Tibial nerve (tissue), 4 donors: ENCODE data around the gene GJA9. TPM values are rescaled to one million over a fixed set of nuclear protein-coding genes. Genes with fewer than 3 reads are reported as not detected.

Source experiments
- DNase-seq, 2 donors: peaks; one replicate each; pipeline ENCODE4 v3.0.0-alpha.2; 2019; ENCODE audit warnings: low spot score in 2 of 2
- H3K27ac ChIP-seq, 4 donors: fragments of 200-600 bp; sonication (generic) in 3 of 4; one replicate each; pipeline ENCODE4 v1.5.1; 2017 to 2019; ENCODE audit warnings: mild to moderate bottlenecking in 1 of 4
- H3K27me3 ChIP-seq, 2 donors: fragments of 200-600 bp; sonication (generic) in 1 of 2; one replicate each; pipeline versions ENCODE4 v1.5.1 to v1.6.0; 2017 to 2019
- H3K36me3 ChIP-seq, 3 donors: fragments of 200-600 bp; sonication (generic); one replicate each; pipeline ENCODE4 v1.5.1; 2018 to 2019
- H3K4me1 ChIP-seq, 4 donors: fragments of 200-600 bp; sonication (generic) in 3 of 4; one replicate each; pipeline ENCODE4 v1.5.1; 2017 to 2019
- H3K4me3 ChIP-seq, 4 donors: fragments of 200-600 bp; sonication (generic) in 3 of 4; one replicate each; pipeline ENCODE4 v1.5.1; 2017 to 2019; ENCODE audit warnings: mild to moderate bottlenecking in 1 of 4, moderate library complexity in 1 of 4
- H3K9me3 ChIP-seq, 4 donors: fragments of 200-600 bp; sonication (generic) in 3 of 4; one replicate each; pipeline ENCODE4 v1.5.1; 2017 to 2019
- CTCF ChIP-seq, 5 experiments: fragments of 200-600 bp in 3 of 5; fragments of 450-650 bp in 2 of 5; sonication (generic) in 3 of 5; IDR thresholded peaks; one replicate each; pipeline ENCODE4 v1.5.1; 2016 to 2019; ENCODE audit warnings: antibody characterized with exemption in 5 of 5, mild to moderate bottlenecking in 3 of 5, moderate library complexity in 2 of 5
- EP300 ChIP-seq, 2 donors: sonication (generic); formaldehyde crosslinking; IDR thresholded peaks; one replicate each; pipeline ENCODE4 v1.6.1; 2017; ENCODE audit warnings: antibody characterized with exemption in 2 of 2, mild to moderate bottlenecking in 1 of 2
- POLR2A ChIP-seq, 2 donors: fragments of 450-650 bp; IDR thresholded peaks; one replicate each; pipeline ENCODE4 v1.6.1; 2017; ENCODE audit warnings: antibody characterized with exemption in 2 of 2, mild to moderate bottlenecking in 2 of 2, moderate library complexity in 2 of 2
- WGBS, 2 donors: methylation state at CpG; one replicate each; pipeline ENCODE4 v1.1.5; 2018; 5-methylcytosine and 5-hydroxymethylcytosine counted together
- total RNA-seq, 4 donors: library from RNA; depleted of rRNA; stranded (reverse); fragments of >200 nt; gene quantifications; one replicate each; pipeline ENCODE4 v1.1.0, GENCODE V29; 2016

Gene GJA9
- not detected for total RNA-seq

GRCh38 chr1:38881487-38881886, at the start of gene GJA9:
TSS of gene GJA9 (minus strand) at chr1:38881587. CDS start at chr1:38876098, 5,489 bp downstream.
- no peak for DNase-seq
- H3K4me3 ChIP-seq, result no peak within 1 kb of the TSS
- H3K4me1 ChIP-seq, result no peaks in the 10 kb centered on the region
- H3K27me3 ChIP-seq, result no peaks in the 10 kb centered on the region
- H3K9me3 ChIP-seq, result no peaks in the 10 kb centered on the region
- no peak within 1 kb of the TSS for H3K27ac ChIP-seq
- no peaks in the 10 kb centered on the region for H3K36me3 ChIP-seq
- TF ChIP-seq POLR2A (IDR thresholded peaks at IDR 0.05) (no peak), EP300 (IDR thresholded peaks at IDR 0.05) (no peak), CTCF (IDR thresholded peaks at IDR 0.05) (no peak)

GRCh38 chr1:38929476-38929875, 48.1 kb upstream of the GJA9 start:
- Histone ChIP-seq H3K4me3 (no peak overlapping the region), H3K36me3 (no peaks in the 10 kb centered on the region), H3K27ac (no peak overlapping the region), H3K9me3 (no peaks in the 10 kb centered on the region), H3K4me1 (no peaks in the 10 kb centered on the region), H3K27me3 (no peaks in the 10 kb centered on the region)
- 57 to 73% methylated on average over 6 of the region's 6 CpGs for WGBS, 2 donors
- TF ChIP-seq CTCF (IDR thresholded peaks at IDR 0.05) (no peak), POLR2A (IDR thresholded peaks at IDR 0.05) (no peak), EP300 (IDR thresholded peaks at IDR 0.05) (no peak)
- no peak for DNase-seq

- Histone ChIP-seq H3K36me3 (no peaks in the 10 kb centered on the region), H3K4me1 (no peaks in the 10 kb centered on the region), H3K9me3 (no peaks in the 10 kb centered on the region), H3K27me3 (no peaks in the 10 kb centered on the region), H3K27ac (no peak overlapping the region), H3K4me3 (no peak overlapping the region)
- no peak for DNase-seq
- 76 to 78% methylated on average over 8 of the region's 8 CpGs for WGBS, 2 donors
- no peak for TF ChIP-seq EP300 (IDR thresholded peaks at IDR 0.05)
- no peak for TF ChIP-seq CTCF (IDR thresholded peaks at IDR 0.05)
- no peak for TF ChIP-seq POLR2A (IDR thresholded peaks at IDR 0.05)
Measured at GRCh38 chr1:38929054-38929453, 47.7 kb upstream of the GJA9 start.

- Histone ChIP-seq H3K9me3 (no peaks in the 10 kb centered on the region), H3K27ac (no peak overlapping the region), H3K4me1 (no peaks in the 10 kb centered on the region), H3K27me3 (no peaks in the 10 kb centered on the region), H3K4me3 (no peak overlapping the region), H3K36me3 (no peaks in the 10 kb centered on the region)
- 77 to 82% methylated on average over 3 of the region's 3 CpGs for WGBS, 2 donors
- DNase-seq, result no peak
- TF ChIP-seq CTCF (IDR thresholded peaks at IDR 0.05) (no peak), EP300 (IDR thresholded peaks at IDR 0.05) (no peak), POLR2A (IDR thresholded peaks at IDR 0.05) (no peak)
Measured at GRCh38 chr1:38926091-38926490, 44.7 kb upstream of the GJA9 start.

- no peaks in the 10 kb centered on the region for H3K9me3 ChIP-seq
- no peak for DNase-seq
- no peaks in the 10 kb centered on the region for H3K27me3 ChIP-seq
- H3K4me3 ChIP-seq, result no peak overlapping the region
- no peak overlapping the region for H3K27ac ChIP-seq
- H3K4me1 ChIP-seq, result no peaks in the 10 kb centered on the region
- 76 to 91% methylated on average over 2 of the region's 2 CpGs for WGBS, 2 donors
- TF ChIP-seq CTCF (IDR thresholded peaks at IDR 0.05) (no peak), POLR2A (IDR thresholded peaks at IDR 0.05) (no peak), EP300 (IDR thresholded peaks at IDR 0.05) (no peak)
- H3K36me3 ChIP-seq, result no peaks in the 10 kb centered on the region
Measured at GRCh38 chr1:38925391-38925790, 44.0 kb upstream of the GJA9 start.
